ENCODE results near the gene CRIM1. TPM values are rescaled to one million over a fixed set of nuclear protein-coding genes. Genes with fewer than 3 reads are reported as not detected.
"Not testable (repeated sequence)": the region's sequence is repeated elsewhere in the genome, so short reads cannot be mapped to it uniquely, and the experiment has no call there.

Gene CRIM1
- total RNA-seq, 2 donors from 2014 or later: 217 to 465 TPM

- H3K36me3 ChIP-seq: no peaks in the 10 kb centered on the region
- DNase-seq (ENCODE audit: low spot score) (no peak), ATAC-seq (ENCODE audit: insufficient number of reproducible peaks, low FRiP score, low read depth) (peak; percentile 74)
- peak overlapping the region; percentile 47 for H3K4me3 ChIP-seq
- peak overlapping the region; percentile 61 to 72 for H3K27ac ChIP-seq
- no peaks in the 10 kb centered on the region for H3K27me3 ChIP-seq (replicated peaks; ENCODE audit: insufficient read depth)
- no peaks in the 10 kb centered on the region for H3K9me3 ChIP-seq
- peaks cover 52 to 85% of the 10 kb centered on the region in 2 donors for H3K4me1 ChIP-seq (ENCODE audit: control insufficient read depth in 1 of 2, low read depth in 2 of 2)
- TF ChIP-seq CTCF (IDR thresholded peaks at IDR 0.05): no peak
Observed at GRCh38 chr2:36362291-36362690, 6.7 kb downstream of the CRIM1 start.

- not testable (repeated sequence) for H3K9me3 ChIP-seq; H3K27me3 ChIP-seq (replicated peaks; ENCODE audit: insufficient read depth); DNase-seq (ENCODE audit: low spot score); ATAC-seq (ENCODE audit: insufficient number of reproducible peaks, low FRiP score, low read depth); H3K36me3 ChIP-seq
- Histone ChIP-seq H3K27ac (peak overlapping the region; percentile 61 to 72), H3K4me1 (ENCODE audit: control insufficient read depth in 1 of 2, low read depth in 2 of 2) (peaks cover 60 to 93% of the 10 kb centered on the region in 2 donors), H3K4me3 (peak overlapping the region; percentile 47)
Observed at GRCh38 chr2:36363085-36363484, 7.5 kb downstream of the CRIM1 start.

- Histone ChIP-seq H3K4me3 (no peak overlapping the region), H3K9me3 (no peaks in the 10 kb centered on the region), H3K27me3 (replicated peaks; ENCODE audit: insufficient read depth) (no peaks in the 10 kb centered on the region), H3K27ac (peak overlapping the region; percentile 23 to 31), H3K36me3 (no peaks in the 10 kb centered on the region), H3K4me1 (ENCODE audit: control insufficient read depth in 1 of 2, low read depth in 2 of 2) (peaks cover 81 to 98% of the 10 kb centered on the region in 2 donors)
- no peak for TF ChIP-seq CTCF (IDR thresholded peaks at IDR 0.05)
- no peak for ATAC-seq (ENCODE audit: insufficient number of reproducible peaks, low FRiP score, low read depth)
- no peak for DNase-seq (ENCODE audit: low spot score)
Observed at GRCh38 chr2:36366491-36367120, 11.0 kb downstream of the CRIM1 start.

GRCh38 chr2:36367486-36367885 lies 11.9 kb downstream of the CRIM1 start:
- no peak for TF ChIP-seq CTCF (IDR thresholded peaks at IDR 0.05)
- Histone ChIP-seq H3K4me1 (ENCODE audit: control insufficient read depth in 1 of 2, low read depth in 2 of 2) (peaks cover 84 to 98% of the 10 kb centered on the region in 2 donors), H3K36me3 (no peaks in the 10 kb centered on the region), H3K9me3 (no peaks in the 10 kb centered on the region), H3K4me3 (peak overlapping the region; percentile 15), H3K27me3 (replicated peaks; ENCODE audit: insufficient read depth) (no peaks in the 10 kb centered on the region), H3K27ac (peak overlapping the region in 1 of 2 donors; percentile 23)
- ATAC-seq (ENCODE audit: insufficient number of reproducible peaks, low FRiP score, low read depth) (no peak), DNase-seq (ENCODE audit: low spot score) (no peak)

- Histone ChIP-seq H3K36me3 (no peaks in the 10 kb centered on the region), H3K27me3 (replicated peaks; ENCODE audit: insufficient read depth) (no peaks in the 10 kb centered on the region), H3K27ac (peak overlapping the region; percentile 25 to 36), H3K4me3 (peak overlapping the region; percentile 15), H3K9me3 (no peaks in the 10 kb centered on the region), H3K4me1 (ENCODE audit: control insufficient read depth in 1 of 2, low read depth in 2 of 2) (peaks cover 84 to 98% of the 10 kb centered on the region in 2 donors)
- DNase-seq (ENCODE audit: low spot score): no peak
- no peak for ATAC-seq (ENCODE audit: insufficient number of reproducible peaks, low FRiP score, low read depth)
- TF ChIP-seq CTCF (IDR thresholded peaks at IDR 0.05): no peak
Observed at GRCh38 chr2:36367895-36368353, 12.3 kb downstream of the CRIM1 start.

Measured in thoracic aorta (tissue), 2 donors.